Renal cortical epithelial cell (primary cell): ENCODE measurements around the gene CEACAM7. TPM values are rescaled to one million over a fixed set of nuclear protein-coding genes. Genes with fewer than 3 reads are reported as not detected.
"Not testable (repeated sequence)": the region's sequence is repeated elsewhere in the genome, so short reads cannot be mapped to it uniquely, and the experiment has no call there.

Experiments
- DNase-seq: peaks from one replicate; pipeline ENCODE4 v3.0.0-alpha.2; 2011; ENCODE audit warnings: low read depth
- total RNA-seq: library from RNA; depleted of rRNA; stranded (reverse); fragments of >200 nt; gene quantifications from 2 replicates; pipeline ENCODE4 v1.2.3, GENCODE V29; 2014

Gene CEACAM7
- total RNA-seq, 1 donor from 2014 or later = not detected

DNA sequence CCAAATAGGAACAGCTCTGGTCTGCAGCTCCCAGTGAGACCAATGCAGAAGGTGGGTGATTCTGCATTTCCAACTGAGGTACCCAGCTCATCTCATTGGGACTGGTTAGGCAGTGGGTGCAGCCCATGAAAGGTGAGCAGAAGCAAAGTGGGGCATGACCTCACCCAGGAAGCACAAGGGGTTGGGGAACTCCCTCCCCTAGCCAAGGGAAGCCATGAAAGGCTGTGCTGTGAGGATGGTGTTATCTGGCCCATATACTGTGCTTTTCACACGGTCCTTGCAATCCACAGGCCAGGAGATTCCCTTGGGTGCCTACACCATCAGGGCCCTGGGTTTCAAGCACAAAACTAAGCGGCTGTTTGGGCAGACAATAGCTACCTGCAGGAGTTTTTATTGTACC is 31.3 kb downstream of the CEACAM7 start:
- DNase-seq = not testable (repeated sequence)

DNA sequence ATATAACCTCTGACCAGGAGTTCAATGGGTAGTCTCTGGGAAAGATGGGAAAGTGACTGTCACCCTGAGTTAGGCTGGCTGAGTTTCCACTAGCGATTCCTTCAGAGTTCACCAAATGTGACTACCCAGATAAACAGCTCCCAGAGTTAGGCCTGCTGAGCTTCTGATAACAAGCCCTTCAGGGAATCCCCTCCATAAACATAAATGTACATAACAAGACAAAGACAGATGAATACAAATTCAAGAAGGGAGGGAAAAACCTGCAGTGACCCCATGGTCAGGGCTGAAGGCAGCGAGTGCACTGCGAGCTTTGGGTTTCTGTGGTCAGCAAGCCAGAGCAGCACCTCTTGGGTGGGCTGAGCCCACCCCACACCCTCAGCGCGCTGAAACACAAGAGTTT is 35.8 kb downstream of the CEACAM7 start:
- DNase-seq = no peak

DNA sequence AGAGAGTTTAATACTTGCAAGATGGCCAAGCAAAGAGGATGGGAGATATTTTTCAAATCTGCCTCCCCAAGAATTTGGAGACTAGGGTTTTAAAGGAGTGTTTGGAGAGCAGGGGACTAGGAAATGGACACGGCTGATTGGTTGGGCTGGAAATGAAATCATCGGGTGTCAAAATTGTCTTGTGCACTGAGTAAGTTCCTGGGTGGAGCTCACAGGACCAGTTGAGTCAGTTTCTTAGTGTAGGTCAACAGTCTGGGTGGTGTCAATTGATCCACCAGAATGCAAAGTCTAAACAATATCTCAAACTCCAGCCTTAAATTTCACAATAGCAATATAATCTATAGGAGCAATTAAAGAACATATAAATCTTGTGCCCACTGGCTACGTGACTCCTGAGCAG is 38.2 kb downstream of the CEACAM7 start:
- no peak for DNase-seq

DNA sequence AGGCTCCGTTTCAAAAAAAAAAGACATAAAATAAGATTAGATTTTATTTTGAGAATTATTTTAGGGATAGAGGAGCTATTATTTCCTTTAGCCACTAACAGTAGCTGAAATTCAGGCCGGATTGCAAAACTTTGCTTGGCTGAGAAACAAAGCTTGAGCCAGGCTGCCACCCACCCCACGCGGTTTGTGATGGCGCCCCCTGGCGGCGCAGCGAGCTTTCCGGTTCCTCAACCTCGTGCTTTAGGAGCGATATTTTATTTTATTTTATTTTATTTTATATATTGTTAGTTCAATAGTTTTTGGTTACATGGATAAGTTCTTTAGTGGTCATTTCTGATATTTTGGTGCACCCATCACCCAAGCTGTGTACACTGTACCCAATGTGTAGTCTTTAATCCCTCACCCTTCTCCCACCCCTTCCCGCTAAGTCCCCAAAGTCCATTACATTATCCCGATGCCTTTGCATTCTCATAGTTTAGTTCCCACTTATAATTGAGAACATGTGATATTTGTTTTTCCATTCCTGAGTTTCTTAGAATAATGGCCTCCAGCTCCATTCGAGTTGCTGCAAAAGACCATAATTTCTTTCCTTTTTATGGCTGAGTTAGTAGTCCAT is 41.4 kb downstream of the CEACAM7 start:
- no peak for DNase-seq

DNA sequence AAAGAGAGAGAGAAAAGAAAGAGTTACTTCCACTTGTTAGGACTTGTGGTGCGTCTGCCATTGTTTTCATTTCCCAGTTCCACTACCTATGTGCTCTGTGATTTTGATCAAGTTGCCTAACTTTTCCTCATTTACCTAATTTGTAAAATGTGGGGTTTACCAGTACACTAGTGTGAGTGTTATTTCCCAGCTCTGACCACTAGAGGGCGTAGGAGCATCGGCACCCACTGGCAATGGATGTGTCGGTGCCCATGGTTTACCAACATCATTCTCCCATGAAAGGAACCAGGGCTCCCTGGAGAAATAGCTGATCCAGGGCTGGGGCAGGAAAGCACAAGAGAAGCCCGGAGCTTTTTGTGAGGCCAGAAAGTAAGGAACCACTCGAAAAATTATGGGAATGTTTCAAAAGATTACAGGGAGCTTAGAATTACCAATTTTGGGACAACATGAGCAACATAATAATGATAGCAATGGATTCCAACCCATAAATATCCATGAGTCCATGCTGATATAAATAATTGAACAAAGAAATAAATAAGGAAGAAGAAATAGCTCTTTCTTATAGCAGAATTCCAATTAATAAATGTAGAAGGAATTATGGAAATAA is 46.1 kb downstream of the CEACAM7 start:
- peak; percentile 24 for DNase-seq

DNA sequence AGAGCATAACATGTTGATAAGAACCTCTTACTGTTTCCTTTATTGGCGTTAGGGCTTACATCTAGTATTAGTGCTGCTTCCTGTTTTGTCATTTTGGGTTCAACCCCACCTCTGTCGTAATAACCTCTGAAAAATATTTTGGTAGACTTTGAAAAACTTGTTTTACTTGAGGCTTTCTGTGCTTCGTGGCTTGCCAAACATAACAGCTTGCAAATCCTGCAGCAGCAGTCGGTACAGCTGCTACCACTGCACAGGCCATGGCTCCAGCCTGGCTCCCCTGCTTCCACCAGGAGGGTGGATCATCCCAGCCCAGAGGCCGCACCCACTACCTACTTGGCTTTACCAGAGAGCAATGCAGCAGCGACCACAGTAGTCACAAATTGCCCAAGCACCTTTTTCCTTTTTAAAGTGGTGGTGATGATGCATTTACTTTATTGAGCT is 49.4 kb downstream of the CEACAM7 start:
- DNase-seq = no peak

DNA sequence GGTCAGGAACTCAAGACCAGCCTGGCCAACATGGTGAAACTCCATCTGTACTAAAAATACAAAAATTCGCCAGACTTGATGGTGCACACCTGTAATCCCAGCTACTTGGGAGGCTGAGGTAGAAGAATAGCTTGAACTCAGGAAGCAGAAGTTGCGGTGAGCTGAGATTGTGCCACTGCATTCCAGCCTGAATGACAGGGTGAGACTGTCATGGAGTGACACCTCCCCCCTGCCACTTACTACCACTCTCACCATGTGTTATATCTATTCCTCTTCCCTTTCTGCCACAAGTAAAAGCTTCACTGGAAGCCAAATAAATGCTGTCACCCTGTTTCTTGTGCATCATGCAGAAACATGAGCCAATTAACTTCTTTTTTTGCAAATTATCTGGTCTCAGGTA is 50.6 kb downstream of the CEACAM7 start:
- no peak for DNase-seq

DNA sequence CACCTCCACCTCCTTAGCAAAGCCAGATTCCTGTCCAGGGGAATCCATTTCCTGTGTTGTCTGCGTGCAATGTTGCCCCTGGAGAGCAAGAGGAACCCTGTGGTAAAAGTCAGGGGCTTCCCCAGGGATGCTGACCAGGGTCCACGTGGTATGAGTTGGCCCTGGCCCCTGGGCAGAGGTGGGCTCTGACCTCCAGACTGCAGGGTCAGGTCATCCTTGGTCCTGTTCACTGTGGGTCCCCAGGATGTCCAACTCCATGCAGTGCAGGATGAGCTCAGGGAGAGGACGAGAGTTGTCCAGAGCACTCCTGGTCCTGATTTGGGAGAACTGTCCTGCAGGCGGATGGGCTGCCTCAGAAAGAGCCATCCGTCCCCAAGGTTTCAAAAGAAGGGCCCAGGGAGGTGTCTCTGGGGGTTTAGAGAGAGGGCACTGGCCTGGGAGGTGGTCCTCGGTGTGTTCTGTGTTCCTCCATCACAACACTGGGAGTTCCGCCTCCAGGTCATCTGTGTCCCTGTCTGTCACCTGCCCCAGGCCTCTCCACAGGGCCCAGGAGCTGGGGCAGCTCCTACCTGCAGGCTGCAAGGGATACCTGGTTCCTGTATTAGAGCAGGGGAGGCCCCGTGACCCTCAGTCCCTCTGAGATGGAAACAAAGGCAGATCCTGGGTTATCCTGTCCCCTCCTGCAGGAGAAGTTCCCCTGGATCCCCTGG is 59.9 kb downstream of the CEACAM7 start:
- no peak for DNase-seq

DNA sequence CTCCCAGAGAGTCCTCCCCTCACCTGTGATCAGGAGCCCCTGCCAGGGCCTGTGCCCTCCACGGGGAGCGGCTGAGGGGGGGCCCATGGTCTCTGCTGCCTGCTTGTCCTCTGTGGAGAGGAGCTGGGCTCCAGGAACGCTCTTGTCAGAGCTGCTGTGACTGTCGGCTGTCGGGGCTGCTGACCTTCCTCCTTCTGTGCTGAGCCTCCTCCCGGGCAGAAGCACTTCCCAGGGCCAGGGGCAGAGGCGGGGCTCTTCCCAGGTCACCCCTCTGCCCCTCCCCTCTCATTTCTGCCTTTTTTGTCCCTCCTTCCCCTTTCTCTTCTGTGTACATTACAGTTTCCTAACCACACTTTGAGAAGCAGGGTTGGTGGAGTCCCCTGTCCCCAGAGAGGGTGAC is 61.2 kb downstream of the CEACAM7 start, which contains the start of gene CEACAM4:
Gene CEACAM4, minus strand, starts transcription at position 198 of the 400 bp plus-strand sequence. Its CDS starts 111 bp downstream, at position 87.
- no peak for DNase-seq

DNA sequence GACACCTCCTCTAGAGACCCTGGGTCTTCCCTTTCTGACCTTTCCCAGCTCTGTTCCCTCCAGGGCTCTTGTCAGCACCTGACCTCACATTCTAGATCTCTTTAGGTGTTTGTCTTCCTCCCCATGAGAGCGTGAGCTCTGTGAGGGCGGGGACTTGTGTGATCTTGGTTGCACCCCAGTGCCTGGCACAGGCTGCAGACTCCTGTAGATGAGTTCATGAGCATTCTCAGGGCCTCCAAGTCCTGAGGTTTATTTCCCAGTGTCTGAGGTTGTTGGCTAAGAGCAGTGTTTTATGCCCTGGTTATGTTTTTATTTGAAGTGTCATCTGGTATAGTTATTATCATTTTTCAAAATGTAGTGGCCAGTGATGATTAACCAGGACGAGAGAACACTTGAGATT is 61.8 kb downstream of the CEACAM7 start:
- DNase-seq = no peak

DNA sequence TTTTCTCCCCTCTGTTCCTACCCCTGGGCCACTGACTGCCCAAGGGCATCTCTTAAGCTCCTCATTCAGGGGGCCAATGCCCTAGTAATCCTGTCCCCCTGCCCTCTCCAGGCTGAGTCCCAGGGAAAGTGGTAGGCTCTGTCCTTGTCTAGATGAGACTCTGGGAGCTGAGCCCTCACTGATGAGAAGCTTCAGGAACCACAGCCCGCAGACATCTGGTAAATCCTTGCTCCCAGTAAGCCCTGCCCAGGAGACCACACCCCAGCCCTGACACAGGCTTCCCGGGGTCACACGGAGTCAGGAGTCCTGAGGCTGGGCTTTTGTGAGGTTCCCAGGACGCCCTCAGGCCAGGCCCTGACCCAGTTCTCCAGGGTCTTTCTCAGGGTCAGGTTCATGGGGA is 63.1 kb downstream of the CEACAM7 start:
- no peak for DNase-seq

DNA sequence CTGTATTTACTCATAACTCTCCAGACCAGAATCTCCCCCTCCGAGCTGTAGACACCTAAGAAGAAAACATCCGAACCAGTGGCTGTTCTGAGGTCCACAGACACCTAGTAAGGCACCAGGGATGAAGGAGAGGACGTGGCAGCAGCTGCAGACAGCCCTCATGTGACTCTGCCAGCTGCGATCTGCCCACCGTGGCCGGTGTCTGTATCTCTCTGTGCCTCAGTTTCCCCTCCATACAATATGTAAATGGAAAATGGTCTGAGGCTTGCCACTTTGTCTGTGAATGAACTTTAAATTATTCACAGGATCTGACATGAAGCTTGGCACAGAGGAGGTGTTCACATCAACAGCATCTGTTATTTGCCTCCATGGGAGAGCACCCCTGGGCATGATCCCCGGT is 63.6 kb downstream of the CEACAM7 start:
- no peak for DNase-seq

DNA sequence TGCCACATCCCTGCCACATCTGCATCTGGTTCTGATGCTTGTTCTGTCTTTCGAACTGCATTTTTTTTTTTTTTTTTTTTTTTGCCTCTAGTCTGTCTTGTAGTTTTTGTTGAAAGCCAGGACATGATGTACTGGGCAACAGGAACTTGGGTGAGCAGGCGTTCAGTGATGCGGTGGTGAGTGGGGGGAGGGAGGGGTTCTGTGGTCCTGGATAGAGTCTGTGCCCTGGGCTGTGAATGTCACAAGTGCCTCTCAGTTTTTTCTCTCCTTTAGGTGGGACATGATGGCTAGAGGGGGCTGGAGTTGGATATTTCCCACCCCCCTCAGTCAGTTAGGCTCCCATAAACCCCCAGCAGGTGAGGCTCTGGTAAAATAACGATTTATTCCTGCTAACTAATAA is 64.7 kb downstream of the CEACAM7 start:
- no peak for DNase-seq

Other genes starting within 250 kb of the CEACAM7 start
- 39.8 and 58.4 TPM in 2 replicates for gene DMAC2, start 248.4 kb downstream of the CEACAM7 start, total RNA-seq
- not detected in 2 replicates for gene ERICH4, start 245.1 kb downstream of the CEACAM7 start, total RNA-seq
- gene CEACAM21, start 112.1 kb downstream of the CEACAM7 start, total RNA-seq = not detected in 2 replicates
- gene CEACAM4, start 61.2 kb downstream of the CEACAM7 start, total RNA-seq = not detected in 2 replicates
- gene CEACAM5, start 20.4 kb upstream of the CEACAM7 start, total RNA-seq = not detected in 2 replicates
- gene CEACAM6, start 67.3 kb upstream of the CEACAM7 start, total RNA-seq = 0.17 TPM in 1 of 2 replicates, not detected in the other
- not detected in 2 replicates for gene CEACAM3, start 108.3 kb upstream of the CEACAM7 start, total RNA-seq
- not detected in 2 replicates for gene LYPD4, start 156.4 kb upstream of the CEACAM7 start, total RNA-seq
- not detected in 2 replicates for gene DMRTC2, start 156.8 kb upstream of the CEACAM7 start, total RNA-seq
- 1,170 and 2,293 TPM in 2 replicates for gene RPS19, start 172.0 kb upstream of the CEACAM7 start, total RNA-seq
- gene CD79A, start 189.0 kb upstream of the CEACAM7 start, total RNA-seq = 0.10 TPM in 1 of 2 replicates, not detected in the other
- gene ARHGEF1, start 194.9 kb upstream of the CEACAM7 start, total RNA-seq = 34.7 and 36.3 TPM in 2 replicates
- not detected in 2 replicates for gene ERFL, start 240.2 kb upstream of the CEACAM7 start, total RNA-seq